IPS-18a (cell line): ENCODE results near the gene ZNF185.

Experiments
- H3K27ac ChIP-seq: one replicate; pipeline ENCODE4 v1.5.1; 2013; ENCODE audit warnings: low read length
- H3K27me3 ChIP-seq: one replicate; pipeline ENCODE4 v1.6.1; 2013; ENCODE audit warnings: mild to moderate bottlenecking, low read length; ENCODE audit not compliant: control insufficient read depth, insufficient read depth
- H3K36me3 ChIP-seq: one replicate; pipeline ENCODE4 v1.6.1; 2013; ENCODE audit warnings: low read depth, low read length; ENCODE audit not compliant: control insufficient read depth
- H3K4me1 ChIP-seq: one replicate; pipeline ENCODE4 v1.6.1; 2013; ENCODE audit warnings: low read depth, low read length; ENCODE audit not compliant: control insufficient read depth
- H3K4me3 ChIP-seq: one replicate; pipeline ENCODE4 v1.5.1; 2013; ENCODE audit warnings: low read length
- H3K9ac ChIP-seq: one replicate; pipeline ENCODE4 v1.6.1; 2013; ENCODE audit warnings: mild to moderate bottlenecking, low read length, moderate library complexity
- H3K9me3 ChIP-seq: one replicate; pipeline ENCODE4 v1.6.1; 2013; ENCODE audit warnings: low read depth, low read length; ENCODE audit not compliant: control insufficient read depth

Gene ZNF185

GRCh38 chrX:152897222-152898131 lies at the start of gene ZNF185:
TSS of gene ZNF185 (plus strand) at chrX:152898067. CDS start at chrX:152914490, 16,423 bp downstream.
- Histone ChIP-seq H3K4me1 (peaks cover 12% of the 10 kb centered on the region), H3K36me3 (no peaks in the 10 kb centered on the region), H3K27me3 (peaks cover 5% of the 10 kb centered on the region), H3K9me3 (peaks cover 3% of the 10 kb centered on the region), H3K27ac (no peak within 1 kb of the TSS), H3K9ac (no peak within 1 kb of the TSS), H3K4me3 (peak within 1 kb of the TSS; percentile 42)

- Histone ChIP-seq H3K9ac (no peak overlapping the region), H3K27ac (no peak overlapping the region), H3K9me3 (peaks cover 10% of the 10 kb centered on the region), H3K36me3 (peaks cover 34% of the 10 kb centered on the region), H3K4me1 (no peaks in the 10 kb centered on the region), H3K27me3 (no peaks in the 10 kb centered on the region), H3K4me3 (no peak overlapping the region)
Measured at GRCh38 chrX:152850465-152850864, 47.4 kb upstream of the ZNF185 start.

GRCh38 chrX:152853986-152854385 lies 43.9 kb upstream of the ZNF185 start:
- Histone ChIP-seq H3K9me3 (peaks cover 2% of the 10 kb centered on the region), H3K36me3 (peaks cover 23% of the 10 kb centered on the region), H3K9ac (no peak overlapping the region), H3K4me1 (no peaks in the 10 kb centered on the region), H3K27me3 (no peaks in the 10 kb centered on the region), H3K4me3 (no peak overlapping the region), H3K27ac (no peak overlapping the region)

GRCh38 chrX:152861116-152861515 lies 36.8 kb upstream of the ZNF185 start:
- Histone ChIP-seq H3K9me3 (peaks cover 11% of the 10 kb centered on the region), H3K27me3 (no peaks in the 10 kb centered on the region), H3K4me1 (no peaks in the 10 kb centered on the region), H3K27ac (no peak overlapping the region), H3K9ac (no peak overlapping the region), H3K36me3 (peaks cover 19% of the 10 kb centered on the region), H3K4me3 (no peak overlapping the region)

- Histone ChIP-seq H3K4me1 (no peaks in the 10 kb centered on the region), H3K27me3 (no peaks in the 10 kb centered on the region), H3K27ac (no peak overlapping the region), H3K9me3 (peaks cover 11% of the 10 kb centered on the region), H3K4me3 (no peak overlapping the region), H3K9ac (no peak overlapping the region), H3K36me3 (peaks cover 19% of the 10 kb centered on the region)
Measured at GRCh38 chrX:152861826-152862225, 36.0 kb upstream of the ZNF185 start.

GRCh38 chrX:152865232-152865920 lies 32.5 kb upstream of the ZNF185 start:
- no peak overlapping the region for H3K4me3 ChIP-seq
- peaks cover 16% of the 10 kb centered on the region for H3K9me3 ChIP-seq
- H3K36me3 ChIP-seq = peaks cover 42% of the 10 kb centered on the region
- H3K9ac ChIP-seq = no peak overlapping the region
- H3K27me3 ChIP-seq = no peaks in the 10 kb centered on the region
- no peak overlapping the region for H3K27ac ChIP-seq
- H3K4me1 ChIP-seq = no peaks in the 10 kb centered on the region

- peaks cover 16% of the 10 kb centered on the region for H3K9me3 ChIP-seq
- no peaks in the 10 kb centered on the region for H3K4me1 ChIP-seq
- H3K27me3 ChIP-seq = no peaks in the 10 kb centered on the region
- peaks cover 42% of the 10 kb centered on the region for H3K36me3 ChIP-seq
- H3K27ac ChIP-seq = no peak overlapping the region
- no peak overlapping the region for H3K9ac ChIP-seq
- H3K4me3 ChIP-seq = no peak overlapping the region
Measured at GRCh38 chrX:152866386-152866785, 31.5 kb upstream of the ZNF185 start.

GRCh38 chrX:152869972-152870371 lies 27.9 kb upstream of the ZNF185 start:
- no peak overlapping the region for H3K27ac ChIP-seq
- H3K9ac ChIP-seq = no peak overlapping the region
- H3K4me1 ChIP-seq = no peaks in the 10 kb centered on the region
- H3K36me3 ChIP-seq = peaks cover 35% of the 10 kb centered on the region
- H3K27me3 ChIP-seq = no peaks in the 10 kb centered on the region
- peaks cover 9% of the 10 kb centered on the region for H3K9me3 ChIP-seq
- no peak overlapping the region for H3K4me3 ChIP-seq

GRCh38 chrX:152871260-152871659 lies 26.6 kb upstream of the ZNF185 start:
- Histone ChIP-seq H3K9ac (no peak overlapping the region), H3K27me3 (no peaks in the 10 kb centered on the region), H3K9me3 (peaks cover 11% of the 10 kb centered on the region), H3K4me3 (no peak overlapping the region), H3K27ac (no peak overlapping the region), H3K4me1 (no peaks in the 10 kb centered on the region), H3K36me3 (peaks cover 26% of the 10 kb centered on the region)

GRCh38 chrX:152872522-152872921 lies 25.3 kb upstream of the ZNF185 start:
- Histone ChIP-seq H3K9me3 (peaks cover 15% of the 10 kb centered on the region), H3K27me3 (no peaks in the 10 kb centered on the region), H3K36me3 (peaks cover 21% of the 10 kb centered on the region), H3K9ac (no peak overlapping the region), H3K4me3 (no peak overlapping the region), H3K27ac (no peak overlapping the region), H3K4me1 (no peaks in the 10 kb centered on the region)

GRCh38 chrX:152873361-152873760 lies 24.5 kb upstream of the ZNF185 start:
- Histone ChIP-seq H3K27me3 (no peaks in the 10 kb centered on the region), H3K27ac (no peak overlapping the region), H3K4me1 (no peaks in the 10 kb centered on the region), H3K9ac (no peak overlapping the region), H3K4me3 (no peak overlapping the region), H3K36me3 (peaks cover 16% of the 10 kb centered on the region), H3K9me3 (peaks cover 15% of the 10 kb centered on the region)
